ENCODE measurements around the gene WIF1. TPM values are rescaled to one million over a fixed set of nuclear protein-coding genes. Genes with fewer than 3 reads are reported as not detected.

Gene WIF1
- total RNA-seq = not detected

GRCh38 chr12:65121049-65121955 is at the start of gene WIF1:
Gene WIF1 (minus strand): TSS chr12:65121305. CDS start chr12:65121191, 114 bp downstream.
- peaks cover 0 to 92% of the 10 kb centered on the region in 2 donors for H3K27me3 ChIP-seq
- TF ChIP-seq CTCF (IDR thresholded peaks at IDR 0.05) (peak in 1 of 5 experiments; percentile 10), EP300 (IDR thresholded peaks at IDR 0.05) (no peak)
- no peaks in the 10 kb centered on the region for H3K9me3 ChIP-seq
- peaks cover 0 to 17% (median 7%) of the 10 kb centered on the region in 4 donors for H3K4me1 ChIP-seq
- no peak for DNase-seq (ENCODE audit: low spot score in 2 of 2)
- H3K4me3 ChIP-seq = peak within 1 kb of the TSS in 3 of 4 donors; percentile 25 to 34 (median 30)
- 5 to 6% methylated on average over 69 to 73 of the region's 73 CpGs for WGBS, 2 donors
- no peak within 1 kb of the TSS for H3K27ac ChIP-seq
- no peaks in the 10 kb centered on the region for H3K36me3 ChIP-seq

- peak in 1 of 2 donors; percentile 36 for DNase-seq (ENCODE audit: low spot score in 2 of 2)
- Histone ChIP-seq H3K36me3 (no peaks in the 10 kb centered on the region), H3K27ac (peak overlapping the region; percentile 92 to 97 (median 95)), H3K4me1 (peaks cover 0 to 56% (median 34%) of the 10 kb centered on the region in 4 donors), H3K27me3 (no peaks in the 10 kb centered on the region), H3K9me3 (no peaks in the 10 kb centered on the region), H3K4me3 (peak overlapping the region; percentile 87 to 99 (median 90))
- TF ChIP-seq EP300 (IDR thresholded peaks at IDR 0.05) (peak in 1 of 2 donors; percentile 18), CTCF (IDR thresholded peaks at IDR 0.05) (no peak)
- 1% methylated on average over 44 of the region's 47 CpGs for WGBS, 2 donors
These were observed 49.2 kb upstream of the WIF1 start for GRCh38 chr12:65170209-65170881.

GRCh38 chr12:65169320-65170208 is 48.5 kb upstream of the WIF1 start, which contains the start of gene LEMD3:
Gene LEMD3 (plus strand): TSS chr12:65169583. CDS start chr12:65169597, 14 bp downstream.
- H3K27me3 ChIP-seq = no peaks in the 10 kb centered on the region
- 0 to 1% methylated on average over 39 to 69 of the region's 91 CpGs for WGBS, 2 donors
- peaks cover 0 to 48% (median 30%) of the 10 kb centered on the region in 4 donors for H3K4me1 ChIP-seq
- H3K9me3 ChIP-seq = no peaks in the 10 kb centered on the region
- TF ChIP-seq EP300 (IDR thresholded peaks at IDR 0.05) = peak; percentile 21 to 95
- TF ChIP-seq POLR2A (IDR thresholded peaks at IDR 0.05) = peak; percentile 69 to 90
- TF ChIP-seq CTCF (IDR thresholded peaks at IDR 0.05) = peak in 1 of 5 experiments; percentile 13
- no peaks in the 10 kb centered on the region for H3K36me3 ChIP-seq
- peak within 1 kb of the TSS; percentile 87 to 99 (median 90) for H3K4me3 ChIP-seq
- peak; percentile 86 to 90 for DNase-seq (ENCODE audit: low spot score in 2 of 2)
- peak within 1 kb of the TSS; percentile 92 to 97 (median 95) for H3K27ac ChIP-seq

GRCh38 chr12:65168681-65169319 is 47.7 kb upstream of the WIF1 start:
- Histone ChIP-seq H3K4me1 (peaks cover 0 to 40% (median 26%) of the 10 kb centered on the region in 4 donors), H3K27ac (peak overlapping the region; percentile 92 to 97 (median 95)), H3K27me3 (no peaks in the 10 kb centered on the region), H3K36me3 (no peaks in the 10 kb centered on the region), H3K9me3 (no peaks in the 10 kb centered on the region), H3K4me3 (peak overlapping the region; percentile 87 to 99 (median 90))
- 12 to 14% methylated on average over 11 of the region's 11 CpGs for WGBS, 2 donors
- no peak for TF ChIP-seq CTCF (IDR thresholded peaks at IDR 0.05)
- TF ChIP-seq POLR2A (IDR thresholded peaks at IDR 0.05) = no peak
- TF ChIP-seq EP300 (IDR thresholded peaks at IDR 0.05) = no peak
- no peak for DNase-seq (ENCODE audit: low spot score in 2 of 2)
